GM19463 (cell line): ENCODE measurements around the gene ARHGEF1.

Experiments used
- ATAC-seq: cut with Tn5 transposase; IDR thresholded peaks from one replicate; pipeline ENCODE4 v1.9.1; 2021; ENCODE audit warnings: mild to moderate bottlenecking, moderate library complexity; ENCODE audit not compliant: unreplicated experiment

ARHGEF1 gene

GRCh38 chr19:41945135-41945766 lies 62.3 kb downstream of the ARHGEF1 start:
- peak; percentile 81 for ATAC-seq

- no peak for ATAC-seq
Measured at GRCh38 chr19:41947091-41947490, 64.1 kb downstream of the ARHGEF1 start.

GRCh38 chr19:41951686-41952172 lies 68.7 kb downstream of the ARHGEF1 start:
- no peak for ATAC-seq

GRCh38 chr19:41955521-41955920 lies 72.5 kb downstream of the ARHGEF1 start:
- ATAC-seq = no peak

GRCh38 chr19:41956621-41957020 lies 73.6 kb downstream of the ARHGEF1 start:
- no peak for ATAC-seq
